Fibroblast of mammary gland (primary cell): ENCODE results near the gene PIGBOS1.
A peak's percentile ranks its signal among the peaks of the same experiment; 100 is the strongest.

Source experiments
- DNase-seq: peaks from one replicate; pipeline ENCODE4 v3.0.0-alpha.2; 2010; ENCODE audit warnings: low read depth
- H3K4me3 ChIP-seq: 2 replicates; pipeline ENCODE4 v1.5.1; 2011; ENCODE audit warnings: low read depth, mild to moderate bottlenecking, low read length, moderate library complexity; ENCODE audit not compliant: control insufficient read depth
- TF ChIP-seq, protein P1 (sequence below): conservative IDR thresholded peaks from 2 replicates; pipeline ENCODE4 v1.5.1; 2011; ENCODE audit warnings: low read depth, low read length, inconsistent platforms; ENCODE audit not compliant: control insufficient read depth, insufficient read depth

PIGBOS1 gene

GRCh38 chr15:55279746-55280351 lies 39.1 kb downstream of the PIGBOS1 start:
- no peak overlapping the region for H3K4me3 ChIP-seq
- TF ChIP-seq, protein P1, sequence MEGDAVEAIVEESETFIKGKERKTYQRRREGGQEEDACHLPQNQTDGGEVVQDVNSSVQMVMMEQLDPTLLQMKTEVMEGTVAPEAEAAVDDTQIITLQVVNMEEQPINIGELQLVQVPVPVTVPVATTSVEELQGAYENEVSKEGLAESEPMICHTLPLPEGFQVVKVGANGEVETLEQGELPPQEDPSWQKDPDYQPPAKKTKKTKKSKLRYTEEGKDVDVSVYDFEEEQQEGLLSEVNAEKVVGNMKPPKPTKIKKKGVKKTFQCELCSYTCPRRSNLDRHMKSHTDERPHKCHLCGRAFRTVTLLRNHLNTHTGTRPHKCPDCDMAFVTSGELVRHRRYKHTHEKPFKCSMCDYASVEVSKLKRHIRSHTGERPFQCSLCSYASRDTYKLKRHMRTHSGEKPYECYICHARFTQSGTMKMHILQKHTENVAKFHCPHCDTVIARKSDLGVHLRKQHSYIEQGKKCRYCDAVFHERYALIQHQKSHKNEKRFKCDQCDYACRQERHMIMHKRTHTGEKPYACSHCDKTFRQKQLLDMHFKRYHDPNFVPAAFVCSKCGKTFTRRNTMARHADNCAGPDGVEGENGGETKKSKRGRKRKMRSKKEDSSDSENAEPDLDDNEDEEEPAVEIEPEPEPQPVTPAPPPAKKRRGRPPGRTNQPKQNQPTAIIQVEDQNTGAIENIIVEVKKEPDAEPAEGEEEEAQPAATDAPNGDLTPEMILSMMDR = no peak
- DNase-seq = peak; percentile 98

GRCh38 chr15:55279100-55279745 lies 39.7 kb downstream of the PIGBOS1 start:
- no peak for DNase-seq
- TF ChIP-seq, protein P1 = no peak
- H3K4me3 ChIP-seq = no peak overlapping the region

DNA sequence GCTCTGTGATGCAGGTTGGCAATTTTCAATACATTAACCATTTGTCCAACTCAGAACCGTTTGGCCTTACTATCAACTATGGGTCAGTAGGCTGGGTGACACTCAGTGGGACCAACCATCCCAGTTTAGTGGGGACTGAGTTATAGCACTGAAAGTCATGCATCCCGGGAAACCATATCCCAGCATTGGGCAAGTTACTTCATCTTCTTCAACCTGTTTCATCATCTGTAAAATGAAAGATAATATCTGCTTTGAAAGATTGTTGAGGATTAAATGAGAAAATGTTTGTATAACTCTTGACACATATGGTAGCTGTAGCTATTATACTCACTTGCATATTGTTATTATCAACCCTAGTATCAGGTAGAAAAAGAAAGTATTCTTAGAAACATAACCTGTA lies 41.2 kb downstream of the PIGBOS1 start:
- no peak for DNase-seq
- TF ChIP-seq, protein P1 = no peak
- H3K4me3 ChIP-seq = no peak overlapping the region

- TF ChIP-seq, protein P1 = no peak
- DNase-seq = peak; percentile 41
These were observed 41.8 kb downstream of the PIGBOS1 start for GRCh38 chr15:55277116-55277564.

GRCh38 chr15:55276324-55276723 lies 42.6 kb downstream of the PIGBOS1 start:
- no peak for DNase-seq
- H3K4me3 ChIP-seq = no peak overlapping the region
- TF ChIP-seq, protein P1 = no peak

More at GRCh38 chr15:55277116-55277564, 41.8 kb downstream of the PIGBOS1 start:
- no peak overlapping the region for H3K4me3 ChIP-seq

DNA sequence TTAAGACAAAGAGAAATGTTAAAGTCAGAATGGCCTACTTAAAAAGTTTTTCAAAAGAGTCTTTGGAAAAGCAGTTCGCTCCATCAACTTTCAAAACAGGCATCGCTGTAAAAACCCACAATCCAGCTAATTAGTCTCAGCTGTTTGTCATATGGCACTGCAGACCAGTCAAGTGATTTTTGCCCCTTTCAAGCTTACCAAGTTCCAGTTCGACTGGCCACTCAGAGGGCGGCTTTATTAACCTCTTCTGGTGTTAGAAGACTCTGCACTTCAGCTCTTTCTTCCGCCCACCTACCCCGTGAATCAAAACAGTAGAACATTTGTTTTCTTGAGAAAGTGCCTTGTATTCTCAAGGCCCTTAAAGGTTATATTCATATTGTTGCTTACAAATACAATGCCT lies 48.6 kb downstream of the PIGBOS1 start:
- TF ChIP-seq, protein P1 = no peak
- H3K4me3 ChIP-seq = no peak overlapping the region
- no peak for DNase-seq

GRCh38 chr15:55268176-55268695 lies 50.7 kb downstream of the PIGBOS1 start:
- TF ChIP-seq, protein P1 = no peak
- no peak overlapping the region for H3K4me3 ChIP-seq
- no peak for DNase-seq
